COLO668 (cell line): ENCODE data around the gene KLC3.

Source experiments
- DNase-seq: peaks from one replicate; lab custom pipeline; 2025; ENCODE audit not compliant: unreplicated experiment; lab: John Stamatoyannopoulos, UW

Gene KLC3

GRCh38 chr19:45347570-45348366, 7.2 kb downstream of the KLC3 start:
- no peak for DNase-seq

- DNase-seq, result no peak
Measured at GRCh38 chr19:45348367-45349125, 8.0 kb downstream of the KLC3 start.

GRCh38 chr19:45349126-45349415, 8.5 kb downstream of the KLC3 start:
- DNase-seq, result no peak

GRCh38 chr19:45349430-45349941, 8.9 kb downstream of the KLC3 start:
- no peak for DNase-seq

GRCh38 chr19:45350477-45351058, 10.0 kb downstream of the KLC3 start:
- no peak for DNase-seq

GRCh38 chr19:45351401-45351952, 10.9 kb downstream of the KLC3 start:
- DNase-seq, result no peak

- no peak for DNase-seq
Measured at GRCh38 chr19:45352062-45352461, 11.5 kb downstream of the KLC3 start.

- no peak for DNase-seq
Measured at GRCh38 chr19:45352471-45352870, 11.9 kb downstream of the KLC3 start.

GRCh38 chr19:45352914-45353796, 12.6 kb downstream of the KLC3 start:
- DNase-seq, result no peak

GRCh38 chr19:45354241-45354842, 13.8 kb downstream of the KLC3 start:
- DNase-seq, result no peak

GRCh38 chr19:45355402-45355801, 14.9 kb downstream of the KLC3 start:
- no peak for DNase-seq

- DNase-seq, result no peak
Measured at GRCh38 chr19:45355910-45356309, 15.4 kb downstream of the KLC3 start.

GRCh38 chr19:45356760-45357444, 16.4 kb downstream of the KLC3 start:
- no peak for DNase-seq

GRCh38 chr19:45357445-45357783, 16.9 kb downstream of the KLC3 start:
- no peak for DNase-seq

GRCh38 chr19:45358213-45358792, 17.8 kb downstream of the KLC3 start:
- DNase-seq, result no peak

GRCh38 chr19:45361608-45362007, 21.1 kb downstream of the KLC3 start:
- DNase-seq, result no peak

- DNase-seq, result no peak
Measured at GRCh38 chr19:45362291-45362690, 21.7 kb downstream of the KLC3 start.

- no peak for DNase-seq
Measured at GRCh38 chr19:45363861-45364459, 23.4 kb downstream of the KLC3 start.

GRCh38 chr19:45364696-45365095, 24.1 kb downstream of the KLC3 start:
- no peak for DNase-seq
